A549 (cell line): ENCODE results near the gene BRF1. TPM values are rescaled to one million over a fixed set of nuclear protein-coding genes. Genes with fewer than 3 reads are reported as not detected.
A peak's percentile ranks its signal among the peaks of the same experiment; 100 is the strongest.

ENCODE experiments used
- ATAC-seq, 2 experiments: fragments of 200-7000 bp in 1 of 2; fragments of >200 bp in 1 of 2; cut with Nextera tagmentation in 1 of 2; cut with Tn5 transposase in 1 of 2; 3 replicates each; pipeline versions ENCODE4 v1.8.0 to v1.9.1; 2018 to 2020; ENCODE audit warnings: mild to moderate bottlenecking in 1 of 2, moderate library complexity in 1 of 2
- CTCF ChIA-PET: fragments of 300-600 bp; sonication (Branson Sonifier 250); formaldehyde crosslinking; extraction: SDS; loops from one replicate; lab custom pipeline; 2021; ENCODE audit warnings: antibody characterized with exemption, inconsistent platforms; lab: Yijun Ruan, JAX
- POLR2A ChIA-PET: fragments of 350-600 bp; formaldehyde crosslinking; extraction: SDS; loops from one replicate; lab custom pipeline; 2021; ENCODE audit warnings: antibody characterized with exemption, inconsistent platforms; lab: Yijun Ruan, JAX
- DNase-seq, 2 experiments: peaks; one replicate each; pipeline versions ENCODE4 v3.0.0 to v3.0.0-alpha.2; 2011 to 2016; ENCODE audit warnings: low read depth in 1 of 2, low spot score in 1 of 2
- FAIRE-seq: peaks from 2 replicates; lab custom pipeline; 2011; peaks lifted over from hg19 to GRCh38; lab: Jason Lieb, UNC
- H3K27ac ChIP-seq, 2 experiments: fragments of >200 bp; sonication (Bioruptor Twin); formaldehyde crosslinking; 3 replicates each; pipeline ENCODE4 v1.5.1; 2016 to 2017
- H3K4me1 ChIP-seq: fragments of >200 bp; sonication (Bioruptor Twin); formaldehyde crosslinking; 3 replicates; pipeline ENCODE4 v1.6.1; 2016
- H3K4me2 ChIP-seq: fragments of >200 bp; sonication (Bioruptor Twin); formaldehyde crosslinking; 3 replicates; pipeline ENCODE4 v1.6.1; 2016
- H3K4me3 ChIP-seq: fragments of >200 bp; sonication (Bioruptor Twin); formaldehyde crosslinking; 3 replicates; pipeline ENCODE4 v1.5.1; 2016
- H3K9me3 ChIP-seq: fragments of >200 bp; sonication (Bioruptor Twin); formaldehyde crosslinking; 3 replicates; pipeline ENCODE4 v1.6.1; 2016
- ATOH8 ChIP-seq: fragments of 250-450 bp; sonication (Bioruptor Pico); IDR thresholded peaks from 2 replicates; pipeline ENCODE4 v1.5.0; 2020; ENCODE audit warnings: low read depth, mild to moderate bottlenecking, moderate library complexity
- BHLHE40 ChIP-seq: IDR thresholded peaks from 2 replicates; pipeline ENCODE4 v1.6.1; 2012; ENCODE audit warnings: low read depth, low read length, inconsistent platforms
- CEBPB ChIP-seq, 2 experiments: fragments of >200 bp in 1 of 2; sonication (Bioruptor Twin) in 1 of 2; formaldehyde crosslinking in 1 of 2; IDR thresholded peaks; 2 replicates each; pipeline ENCODE4 v1.6.1; 2012 to 2016
- CHD2 ChIP-seq: fragments of 150-350 bp; IDR thresholded peaks from 2 replicates; pipeline ENCODE4 v1.6.1; 2014; ENCODE audit warnings: low read length; ENCODE audit not compliant: partially characterized antibody
- CHD4 ChIP-seq: fragments of 200-600 bp; sonication (generic); IDR thresholded peaks from 2 replicates; pipeline ENCODE4 v1.6.1; 2016; ENCODE audit warnings: antibody characterized with exemption, mild to moderate bottlenecking, borderline replicate concordance
- CTCF ChIP-seq: fragments of >200 bp; sonication (Bioruptor Twin); formaldehyde crosslinking; IDR thresholded peaks from 3 replicates; pipeline ENCODE4 v1.5.1; 2016
- EHMT2 ChIP-seq: fragments of 200-600 bp; sonication (generic); IDR thresholded peaks from 2 replicates; pipeline ENCODE4 v1.6.1; 2016; ENCODE audit warnings: antibody characterized with exemption, low read depth, mild to moderate bottlenecking, moderate library complexity
- EP300 ChIP-seq, 2 experiments: fragments of >200 bp; sonication (Bioruptor Twin); formaldehyde crosslinking; IDR thresholded peaks; 2 replicates in 1 of 2; 3 replicates in 1 of 2; pipeline ENCODE4 v1.6.1; 2016 to 2017
- ESRRA ChIP-seq: fragments of 150-350 bp; IDR thresholded peaks from 2 replicates; pipeline ENCODE4 v1.6.1; 2014; ENCODE audit warnings: mild to moderate bottlenecking, low read length, borderline replicate concordance
- FOXS1 ChIP-seq: fragments of 250-450 bp; sonication (Bioruptor Pico); IDR thresholded peaks from 2 replicates; pipeline ENCODE4 v1.5.0; 2020; ENCODE audit warnings: mild to moderate bottlenecking, moderate library complexity
- GATA3 ChIP-seq: IDR thresholded peaks from 2 replicates; pipeline ENCODE4 v1.6.1; 2012; ENCODE audit warnings: borderline replicate concordance
- HEYL ChIP-seq: fragments of 250-450 bp; sonication (Bioruptor Pico); IDR thresholded peaks from 2 replicates; pipeline ENCODE4 v1.8.0; 2021; ENCODE audit warnings: mild to moderate bottlenecking, moderate library complexity
- HMGXB4 ChIP-seq: fragments of 250-450 bp; sonication (Bioruptor Pico); IDR thresholded peaks from 2 replicates; pipeline ENCODE4 v1.5.0; 2021; ENCODE audit warnings: mild to moderate bottlenecking, moderate library complexity, borderline replicate concordance
- HOXA7 ChIP-seq: fragments of 250-450 bp; sonication (Bioruptor Pico); IDR thresholded peaks from 2 replicates; pipeline ENCODE4 v1.5.0; 2020; ENCODE audit warnings: mild to moderate bottlenecking, moderate library complexity
- MAFK ChIP-seq: fragments of 450-650 bp; IDR thresholded peaks from 2 replicates; pipeline ENCODE4 v1.6.1; 2014; ENCODE audit not compliant: partially characterized antibody
- MYC ChIP-seq: IDR thresholded peaks from 2 replicates; pipeline ENCODE4 v1.6.1; 2012; ENCODE audit warnings: mild to moderate bottlenecking, inconsistent platforms, low read length, improper control_type of control experiment, borderline replicate concordance
- NPAS2 ChIP-seq: fragments of 250-450 bp; sonication (Bioruptor Pico); IDR thresholded peaks from 2 replicates; pipeline ENCODE4 v1.8.0; 2022; ENCODE audit warnings: mild to moderate bottlenecking, moderate library complexity, borderline replicate concordance
- RAD21 ChIP-seq, 2 experiments: fragments of >200 bp in 1 of 2; sonication (Bioruptor Twin) in 1 of 2; formaldehyde crosslinking in 1 of 2; IDR thresholded peaks in 1 of 2; conservative IDR thresholded peaks in 1 of 2; 2 replicates in 1 of 2; 3 replicates in 1 of 2; pipeline ENCODE4 v1.6.1; 2012 to 2018; ENCODE audit warnings: inconsistent platforms in 1 of 2
- RCOR1 ChIP-seq: fragments of 150-350 bp; IDR thresholded peaks from 2 replicates; pipeline ENCODE4 v1.6.1; 2014; ENCODE audit warnings: antibody characterized with exemption, low read length, low read depth
- RNF2 ChIP-seq: fragments of 200-600 bp; sonication (generic); IDR thresholded peaks from 2 replicates; pipeline ENCODE4 v1.6.1; 2016; ENCODE audit warnings: low read depth, mild to moderate bottlenecking, antibody characterized with exemption, moderate library complexity, borderline replicate concordance
- SREBF2 ChIP-seq: fragments of 450-650 bp; IDR thresholded peaks from 2 replicates; pipeline ENCODE4 v1.6.1; 2014; ENCODE audit warnings: mild to moderate bottlenecking, moderate library complexity
- TP53 ChIP-seq: fragments of 250-450 bp; sonication (Bioruptor Pico); IDR thresholded peaks from 2 replicates; pipeline ENCODE4 v1.5.0; 2021; ENCODE audit warnings: mild to moderate bottlenecking, moderate library complexity
- WGBS: methylation state at CpG from one replicate; pipeline ENCODE4 v1.1.6; 2017; ENCODE audit errors: missing lambda C conversion rate; 5-methylcytosine and 5-hydroxymethylcytosine counted together
- polyA plus RNA-seq, 4 experiments: library from polyadenylated mRNA; depleted of rRNA in 3 of 4; stranded (reverse); fragments of >200 nt; fragmentation: RNase III in 1 of 4; extraction: RNeasy Plus Mini Kit Qiagen cat#74134 plus additional on column Dnase treatment in 1 of 4; gene quantifications; 2 replicates in 3 of 4; 3 replicates in 1 of 4; pipeline ENCODE4 v1.2.3, GENCODE V29; 2011 to 2017
- TF ChIP-seq, protein P1 (sequence below): fragments of >200 bp; sonication (Bioruptor Twin); formaldehyde crosslinking; IDR thresholded peaks from 3 replicates; pipeline ENCODE4 v1.6.1; 2016
- TF ChIP-seq, protein P2 (sequence below): fragments of 450-650 bp; IDR thresholded peaks from 2 replicates; pipeline ENCODE4 v1.6.1; 2014; ENCODE audit warnings: antibody characterized with exemption

BRF1 gene
- polyA plus RNA-seq, 2 of the 4 experiments (the other 2 are of a cell fraction) = 8.5 to 25.7 TPM

GRCh38 chr14:105165134-105165704, 135.6 kb downstream of the BRF1 start:
- no peaks in the 10 kb centered on the region for H3K9me3 ChIP-seq
- TF ChIP-seq BHLHE40 = no peak
- no peak for TF ChIP-seq CTCF
- TF ChIP-seq, all 56 proteins: peak for 0
- ChIA-PET CTCF (interaction anchor here (0.6 to 15.2 kb wide), 7 partner anchors 9 to 76 kb away, joined by 4 to 132 read pairs (median 5); partner anchors contain the start of gene NUDT14), POLR2A (interaction anchor here (3.5 kb wide), 1 partner anchor 74 kb away, joined by 11 read pairs; no protein-coding TSS in a partner anchor)
- ATAC-seq (peak in 1 of 2 experiments; percentile 6; a peak in 3 of 6 replicates), DNase-seq (no peak), FAIRE-seq (no peak)
- Histone ChIP-seq H3K27ac (peak overlapping the region; percentile 12 to 90; a peak in 3 of 6 replicates), H3K4me2 (peak overlapping the region; percentile 95), H3K4me3 (no peak overlapping the region), H3K4me1 (peaks cover 33% of the 10 kb centered on the region)
- 48% methylated on average over 10 of the region's 10 CpGs for WGBS

DNA sequence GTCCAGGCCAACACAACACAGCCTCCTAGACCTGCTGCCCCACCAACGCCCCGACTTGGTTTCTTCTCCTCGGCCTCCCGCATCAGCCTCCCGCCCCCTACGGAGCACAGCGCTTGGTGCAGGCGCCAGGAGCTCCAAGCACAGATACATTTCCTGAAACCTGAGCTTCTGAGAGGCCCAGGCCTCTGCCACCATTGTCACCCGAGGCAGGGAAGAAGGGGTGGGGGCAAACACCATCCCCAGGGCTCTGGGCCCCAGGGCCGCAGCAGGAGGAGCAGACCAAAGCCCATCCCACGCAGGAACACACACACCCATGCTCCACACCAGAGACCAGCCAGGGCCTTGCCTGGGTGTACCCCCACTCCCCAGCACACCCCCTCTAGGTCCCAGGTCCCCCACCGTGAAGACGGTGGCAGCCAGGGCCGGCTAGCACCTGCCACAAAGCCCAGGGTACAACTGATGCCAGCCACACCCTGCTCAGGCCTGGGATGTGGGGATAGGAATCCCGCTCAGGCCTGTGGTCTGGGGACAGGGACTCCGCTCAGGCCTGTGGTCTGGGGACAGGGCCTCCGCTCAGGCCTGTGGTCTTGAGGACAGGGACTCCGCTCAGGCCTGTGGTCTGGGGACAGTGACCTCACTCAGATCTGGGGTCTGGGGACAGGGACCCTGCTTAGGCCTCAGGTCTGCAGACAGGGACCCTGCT, 137.6 kb downstream of the BRF1 start:
- Histone ChIP-seq H3K4me2 (no peak overlapping the region), H3K9me3 (no peaks in the 10 kb centered on the region), H3K27ac (peak overlapping the region in 1 of 2 experiments; percentile 45; a peak in 1 of 6 replicates), H3K4me3 (no peak overlapping the region), H3K4me1 (peaks cover 27% of the 10 kb centered on the region)
- DNase-seq = no peak
- ATAC-seq = no peak
- ChIA-PET CTCF (interaction anchor here (1.0 to 15.2 kb wide), 2 partner anchors 69 to 74 kb away, joined by 3 to 132 read pairs; no protein-coding TSS in a partner anchor), POLR2A (no interaction called here)
- no peak for TF ChIP-seq TP53 (CRISPR knock-in tag)
- TF ChIP-seq RNF2 = no peak
- TF ChIP-seq CEBPB (IDR thresholded peaks at IDR 0.05) = no peak
- no peak for TF ChIP-seq RCOR1
- no peak for TF ChIP-seq HOXA7
- no peak for TF ChIP-seq FOXS1 (CRISPR knock-in tag)
- TF ChIP-seq MAFK = no peak
- TF ChIP-seq, protein P1, sequence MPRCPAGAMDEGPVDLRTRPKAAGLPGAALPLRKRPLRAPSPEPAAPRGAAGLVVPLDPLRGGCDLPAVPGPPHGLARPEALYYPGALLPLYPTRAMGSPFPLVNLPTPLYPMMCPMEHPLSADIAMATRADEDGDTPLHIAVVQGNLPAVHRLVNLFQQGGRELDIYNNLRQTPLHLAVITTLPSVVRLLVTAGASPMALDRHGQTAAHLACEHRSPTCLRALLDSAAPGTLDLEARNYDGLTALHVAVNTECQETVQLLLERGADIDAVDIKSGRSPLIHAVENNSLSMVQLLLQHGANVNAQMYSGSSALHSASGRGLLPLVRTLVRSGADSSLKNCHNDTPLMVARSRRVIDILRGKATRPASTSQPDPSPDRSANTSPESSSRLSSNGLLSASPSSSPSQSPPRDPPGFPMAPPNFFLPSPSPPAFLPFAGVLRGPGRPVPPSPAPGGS = no peak
- TF ChIP-seq, protein P2, sequence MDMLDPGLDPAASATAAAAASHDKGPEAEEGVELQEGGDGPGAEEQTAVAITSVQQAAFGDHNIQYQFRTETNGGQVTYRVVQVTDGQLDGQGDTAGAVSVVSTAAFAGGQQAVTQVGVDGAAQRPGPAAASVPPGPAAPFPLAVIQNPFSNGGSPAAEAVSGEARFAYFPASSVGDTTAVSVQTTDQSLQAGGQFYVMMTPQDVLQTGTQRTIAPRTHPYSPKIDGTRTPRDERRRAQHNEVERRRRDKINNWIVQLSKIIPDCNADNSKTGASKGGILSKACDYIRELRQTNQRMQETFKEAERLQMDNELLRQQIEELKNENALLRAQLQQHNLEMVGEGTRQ = no peak
- no peak for TF ChIP-seq CHD2
- TF ChIP-seq ATOH8 (CRISPR knock-in tag) = no peak
- TF ChIP-seq EP300 (IDR thresholded peaks at IDR 0.05) = no peak
- FAIRE-seq = no peak
- 91% methylated on average over 8 of the region's 18 CpGs for WGBS

- POLR2A ChIA-PET = no interaction called here
- Histone ChIP-seq H3K4me1 (peaks cover 27% of the 10 kb centered on the region), H3K27ac (no peak overlapping the region), H3K9me3 (no peaks in the 10 kb centered on the region), H3K4me3 (no peak overlapping the region), H3K4me2 (no peak overlapping the region)
- FAIRE-seq = no peak
- CTCF ChIA-PET = interaction anchor here (1.0 to 15.2 kb wide), 2 partner anchors 68 to 74 kb away, joined by 3 to 132 read pairs; no protein-coding TSS in a partner anchor
- WGBS = 100% methylated on average over 1 of the region's 2 CpGs
- no peak for ATAC-seq
- DNase-seq = no peak
- no peak for TF ChIP-seq ATOH8 (CRISPR knock-in tag)
- TF ChIP-seq CHD4 = no peak
- TF ChIP-seq EHMT2 = no peak
- TF ChIP-seq GATA3 = no peak
- TF ChIP-seq RAD21 (conservative IDR thresholded peaks at IDR 0.05 in 1 of 2, IDR thresholded peaks at IDR 0.05 in 1 of 2) = no peak
- TF ChIP-seq NPAS2 (CRISPR knock-in tag) = no peak
- no peak for TF ChIP-seq HEYL (CRISPR knock-in tag)
- no peak for TF ChIP-seq ESRRA
- TF ChIP-seq HMGXB4 (CRISPR knock-in tag) = no peak
- no peak for TF ChIP-seq FOXS1 (CRISPR knock-in tag)
- TF ChIP-seq MYC = no peak
- TF ChIP-seq SREBF2 = no peak
Observed at GRCh38 chr14:105162669-105162979, 138.2 kb downstream of the BRF1 start.
